NT2/D1 (cell line): ENCODE measurements around the gene HSD17B12.

Source experiments
- SUZ12 ChIP-seq: IDR thresholded peaks from 2 replicates; pipeline ENCODE4 v1.6.1; 2011; ENCODE audit not compliant: insufficient read length, insufficient read depth; ENCODE audit errors: extremely low read depth
- ZNF274 ChIP-seq: IDR thresholded peaks from 2 replicates; pipeline ENCODE4 v1.6.1; 2011; ENCODE audit warnings: mild to moderate bottlenecking, low read depth, low read length

GRCh38 chr11:43646767-43647166 is 33.8 kb upstream of the HSD17B12 start:
- TF ChIP-seq ZNF274 (no peak), SUZ12 (no peak)
